Head of caudate nucleus (tissue), 42 donors: ENCODE measurements around the gene CRYBG3.

Experiments used
- DNase-seq, 42 donors: peaks; one replicate each; pipeline versions ENCODE4 v3.0.0 to v3.0.0-alpha.2; 2020 to 2021; ENCODE audit warnings: mixed read lengths in 7 of 42
- intact Hi-C: fragments of 100-400 bp; cut with DNase I; formaldehyde crosslinking; loops from one replicate; pipeline ENCODE4 v1.15.0; 2022

Gene CRYBG3

GRCh38 chr3:97958796-97959195 lies 137.0 kb downstream of the CRYBG3 start:
- intact Hi-C loops: no loop called here
- no peak for DNase-seq

- intact Hi-C loops: no loop called here
- DNase-seq: no peak
Measured at GRCh38 chr3:97959872-97960271, 138.1 kb downstream of the CRYBG3 start.

DNA sequence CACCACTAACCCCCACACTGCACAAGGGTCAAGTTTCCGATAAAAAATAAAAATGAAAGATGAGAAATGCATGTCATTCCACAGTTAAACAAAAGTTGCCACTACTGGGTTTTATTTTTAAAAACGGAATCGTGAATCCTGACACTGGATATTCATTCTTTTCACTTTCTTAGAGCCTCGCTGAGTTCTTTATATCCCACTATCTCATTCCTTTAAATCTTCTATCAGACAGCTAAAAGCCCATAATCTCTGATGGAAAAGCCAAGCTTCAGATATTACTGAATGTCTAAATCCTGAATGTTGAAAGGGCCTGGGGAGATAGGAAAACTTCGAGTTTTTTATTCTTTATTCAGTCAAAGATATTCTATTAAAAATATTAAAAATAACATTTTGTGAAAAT lies 138.7 kb downstream of the CRYBG3 start:
- DNase-seq: no peak

DNA sequence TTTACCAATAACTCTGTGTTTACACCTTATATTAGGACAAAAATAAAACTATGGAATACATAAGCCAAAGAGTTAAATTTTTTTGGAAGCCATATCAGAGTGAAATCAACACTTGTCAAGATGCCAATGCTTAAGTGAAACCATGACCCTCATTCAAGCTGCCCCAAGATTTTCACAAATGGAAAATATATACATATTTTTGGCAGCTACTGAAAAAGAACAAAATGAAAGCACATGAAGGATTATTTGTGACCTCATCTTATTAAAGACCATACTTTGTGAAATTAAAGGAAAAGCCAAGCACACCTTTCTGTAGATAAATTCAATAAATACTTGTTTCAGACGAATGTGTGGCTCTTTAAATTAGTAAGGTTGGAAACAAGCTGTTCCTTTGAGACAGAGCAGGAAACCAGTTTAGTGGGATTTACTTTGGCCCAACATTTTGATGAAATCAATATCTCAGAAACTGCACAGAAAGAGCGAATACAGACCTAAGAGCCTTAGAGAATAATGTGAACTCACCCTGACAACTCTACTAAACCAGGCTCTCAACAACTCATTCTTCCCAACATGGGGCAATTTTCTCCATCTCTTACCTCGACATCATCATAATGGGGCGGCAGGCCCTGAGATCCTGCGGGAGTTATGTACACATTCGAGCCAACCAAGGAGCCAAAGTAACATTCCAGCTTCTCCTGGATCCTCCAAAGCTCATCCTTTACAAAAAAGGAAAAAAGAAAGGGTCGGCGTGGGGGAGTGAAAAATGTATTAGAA lies 139.4 kb downstream of the CRYBG3 start:
- no peak for DNase-seq
- intact Hi-C loops: no loop called here

More for the DNA sequence above, 138.7 kb downstream of the CRYBG3 start:
- intact Hi-C loops: no loop called here

GRCh38 chr3:97967966-97968365 lies 146.2 kb downstream of the CRYBG3 start:
- intact Hi-C loops: no loop called here
- DNase-seq: no peak

- intact Hi-C loops: no loop called here
Measured at GRCh38 chr3:97968376-97968775, 146.6 kb downstream of the CRYBG3 start.

DNA sequence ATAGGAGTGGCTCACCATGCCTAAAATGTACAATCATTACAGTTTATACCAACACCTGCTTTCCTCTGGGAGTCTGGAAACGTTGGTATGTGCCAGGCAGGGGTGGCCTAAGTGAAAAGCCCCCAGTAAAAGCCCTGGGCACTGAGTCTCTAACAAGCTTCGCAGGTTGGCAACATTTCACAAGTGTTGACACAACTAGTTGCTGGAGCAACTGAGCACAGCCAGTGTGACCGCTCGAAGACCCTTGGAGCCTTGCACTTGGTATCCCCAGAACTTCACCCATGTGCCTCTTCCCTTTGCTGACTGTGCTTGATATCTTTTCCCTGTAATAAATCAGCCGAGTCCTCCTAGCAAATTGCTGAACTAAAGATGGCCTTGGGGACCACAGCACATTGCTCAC lies 147.7 kb downstream of the CRYBG3 start:
- intact Hi-C loops: no loop called here
- DNase-seq: no peak

More at GRCh38 chr3:97968376-97968775, 146.6 kb downstream of the CRYBG3 start:
- no peak for DNase-seq

DNA sequence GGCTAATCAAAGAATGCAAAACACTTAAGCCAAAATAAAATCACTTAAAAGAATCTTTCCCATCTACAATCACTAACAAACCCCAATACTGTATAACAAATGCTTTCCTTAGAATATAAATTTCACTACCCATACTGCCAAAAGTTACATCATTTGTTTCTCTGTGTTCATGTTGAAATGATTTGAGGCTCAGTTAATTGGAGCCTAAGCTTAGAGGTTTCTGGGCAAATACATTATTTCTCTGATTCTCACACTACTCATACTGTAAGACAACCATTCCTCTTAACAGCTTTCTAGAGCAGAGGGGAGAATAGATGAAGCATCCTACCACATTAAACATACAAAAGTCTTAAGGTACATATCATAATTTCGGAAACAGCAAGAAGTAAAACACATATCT lies 148.3 kb downstream of the CRYBG3 start:
- DNase-seq: no peak
- intact Hi-C loops: loop anchor here (5.0 kb wide), 1 partner anchor 148 kb away; the partner anchor contains the start of gene CRYBG3

GRCh38 chr3:97970956-97971620 lies 149.3 kb downstream of the CRYBG3 start:
- intact Hi-C loops: loop anchor here (5.0 kb wide), 1 partner anchor 149 kb away; the partner anchor contains the start of gene CRYBG3
- DNase-seq: no peak

DNA sequence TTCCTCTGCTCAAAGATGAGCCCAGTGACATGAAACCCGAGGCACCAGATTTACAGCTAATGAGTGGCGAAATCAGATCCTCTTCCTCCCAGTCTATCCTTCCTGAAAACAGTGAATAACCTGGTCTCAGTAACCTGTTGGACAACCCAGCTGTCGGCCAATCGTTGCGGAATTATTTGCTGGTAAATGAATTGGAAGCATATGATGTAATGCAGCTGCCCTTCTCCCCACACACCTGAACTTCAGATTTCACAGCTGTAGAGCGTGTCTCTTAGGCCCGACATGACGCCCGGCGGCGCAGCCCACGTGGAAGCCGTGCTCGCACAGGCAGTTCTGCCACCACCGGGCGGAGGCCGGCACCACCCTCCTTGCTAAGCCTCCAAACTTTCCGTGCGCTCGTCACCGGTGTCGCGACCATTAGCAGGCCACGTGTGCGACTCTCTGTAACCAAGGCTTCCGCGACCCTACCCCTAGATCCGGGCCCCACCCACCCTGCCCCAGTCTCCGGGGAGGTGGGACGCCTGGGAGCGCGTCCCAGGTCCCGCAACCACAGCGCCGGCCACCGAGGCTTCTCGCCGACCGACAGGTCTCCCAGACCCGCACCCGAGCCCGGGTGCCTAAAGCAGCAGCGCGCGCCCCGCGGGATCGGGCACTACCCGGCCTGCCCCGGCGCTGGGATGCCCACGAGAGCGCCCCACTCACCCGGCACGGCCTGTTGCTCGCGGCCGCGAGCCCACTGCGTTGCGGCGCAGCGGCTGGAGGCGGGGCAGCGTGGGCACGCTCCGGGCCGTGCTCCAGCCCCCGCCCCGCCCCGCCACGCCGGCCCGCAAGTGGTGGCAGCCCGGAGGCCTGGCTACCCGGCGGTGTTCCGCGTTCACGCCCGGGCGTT lies 150.1 kb downstream of the CRYBG3 start, which contains the start of gene RIOX2:
Gene RIOX2 (minus strand): TSS at position 753 of the 889 bp plus-strand sequence. CDS start 4,838 bp downstream, outside the sequence.
- DNase-seq: peak; percentile 52 to 91 (median 80)
- intact Hi-C loops: loop anchor here (5.0 kb wide), 1 partner anchor 150 kb away; the partner anchor contains the start of gene CRYBG3

GRCh38 chr3:97972976-97973375 lies 151.2 kb downstream of the CRYBG3 start:
- DNase-seq: no peak
- intact Hi-C loops: loop anchor here (5.0 kb wide), 1 partner anchor 151 kb away; the partner anchor contains the start of gene CRYBG3

DNA sequence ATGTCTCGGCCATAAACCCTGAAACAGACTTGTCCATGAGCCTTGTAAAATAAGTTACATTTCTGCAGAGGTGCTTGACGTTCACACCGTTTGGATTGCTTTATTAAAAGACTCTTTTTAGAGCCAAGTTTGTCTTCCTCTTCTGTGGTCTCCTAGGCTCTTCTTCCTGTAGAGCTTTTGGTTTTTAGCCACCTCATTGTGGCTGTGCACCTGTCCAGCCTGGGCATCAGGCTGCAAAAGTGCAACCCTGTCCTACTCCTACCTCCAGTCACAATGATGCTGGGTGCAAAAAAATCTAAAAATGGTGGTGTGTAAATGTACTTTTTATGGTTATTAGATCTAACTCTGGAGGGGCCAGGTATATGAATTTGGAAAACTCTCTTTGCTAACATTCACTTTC lies 153.2 kb downstream of the CRYBG3 start:
- DNase-seq: no peak
- intact Hi-C loops: loop anchor here (5.0 kb wide), 1 partner anchor 153 kb away; the partner anchor contains the start of gene CRYBG3

GRCh38 chr3:97975466-97975865 lies 153.7 kb downstream of the CRYBG3 start:
- DNase-seq: no peak
- intact Hi-C loops: no loop called here

DNA sequence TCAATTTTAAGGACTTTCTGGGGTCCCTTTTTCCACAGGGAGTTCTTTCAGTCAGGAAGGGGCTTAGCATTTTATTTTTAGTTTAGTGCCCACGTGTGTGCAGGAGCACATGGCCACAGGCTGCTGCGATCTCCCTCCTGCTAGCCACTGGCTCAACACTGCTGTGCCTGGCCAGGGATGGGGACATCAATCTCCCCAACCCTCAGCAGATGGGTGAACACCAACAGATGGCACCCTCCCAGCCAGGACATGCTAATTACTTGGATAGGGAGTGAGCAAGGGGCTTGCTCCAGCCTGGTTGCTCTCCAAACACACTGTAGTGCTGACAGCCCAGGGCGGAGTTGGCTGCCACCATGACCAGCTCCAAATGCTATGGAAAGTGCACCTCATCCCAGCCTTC lies 157.8 kb downstream of the CRYBG3 start:
- intact Hi-C loops: no loop called here
- no peak for DNase-seq

DNA sequence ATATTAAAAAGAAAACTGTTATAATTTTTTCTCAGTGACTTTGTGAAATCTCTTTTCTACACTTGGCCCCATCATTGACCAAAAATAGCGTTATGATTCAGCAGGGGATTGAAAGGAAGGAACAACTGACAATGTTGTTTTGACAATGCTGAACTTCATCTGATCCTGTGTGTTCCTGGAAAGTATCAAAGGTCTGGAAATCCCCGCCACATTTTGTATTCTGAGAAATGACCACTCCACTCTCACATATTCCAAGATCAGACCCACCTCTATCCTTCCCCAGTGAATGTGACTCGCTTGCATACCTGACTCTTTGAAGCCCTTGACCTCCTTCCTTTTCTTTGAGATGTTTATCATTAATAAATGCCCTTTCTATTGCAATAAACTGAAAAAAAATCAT lies 160.1 kb downstream of the CRYBG3 start:
- intact Hi-C loops: no loop called here
- no peak for DNase-seq

- intact Hi-C loops: no loop called here
Measured at GRCh38 chr3:97983933-97984491, 162.2 kb downstream of the CRYBG3 start.

DNA sequence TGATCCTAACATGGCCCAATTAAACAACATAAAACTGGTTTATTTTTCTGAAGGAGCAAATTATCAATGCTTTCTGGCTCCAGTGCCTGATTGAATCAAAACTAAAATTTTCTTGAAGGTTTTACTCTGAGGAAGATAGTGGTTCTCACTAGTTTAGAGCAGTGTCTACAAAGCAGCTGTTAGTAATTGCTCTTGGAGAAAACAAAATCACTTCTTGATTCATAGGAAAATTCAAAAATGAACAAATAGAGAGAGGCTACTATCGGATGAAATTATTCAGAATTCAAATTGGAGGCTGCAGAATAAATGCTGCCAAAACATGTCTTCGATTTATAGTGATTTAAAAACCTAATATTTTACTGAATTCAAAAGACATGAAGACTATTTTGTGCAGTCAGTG lies 165.5 kb downstream of the CRYBG3 start:
- intact Hi-C loops: no loop called here

More at GRCh38 chr3:97983933-97984491, 162.2 kb downstream of the CRYBG3 start:
- peak in 1 of 42 donors; percentile 12 for DNase-seq

DNA sequence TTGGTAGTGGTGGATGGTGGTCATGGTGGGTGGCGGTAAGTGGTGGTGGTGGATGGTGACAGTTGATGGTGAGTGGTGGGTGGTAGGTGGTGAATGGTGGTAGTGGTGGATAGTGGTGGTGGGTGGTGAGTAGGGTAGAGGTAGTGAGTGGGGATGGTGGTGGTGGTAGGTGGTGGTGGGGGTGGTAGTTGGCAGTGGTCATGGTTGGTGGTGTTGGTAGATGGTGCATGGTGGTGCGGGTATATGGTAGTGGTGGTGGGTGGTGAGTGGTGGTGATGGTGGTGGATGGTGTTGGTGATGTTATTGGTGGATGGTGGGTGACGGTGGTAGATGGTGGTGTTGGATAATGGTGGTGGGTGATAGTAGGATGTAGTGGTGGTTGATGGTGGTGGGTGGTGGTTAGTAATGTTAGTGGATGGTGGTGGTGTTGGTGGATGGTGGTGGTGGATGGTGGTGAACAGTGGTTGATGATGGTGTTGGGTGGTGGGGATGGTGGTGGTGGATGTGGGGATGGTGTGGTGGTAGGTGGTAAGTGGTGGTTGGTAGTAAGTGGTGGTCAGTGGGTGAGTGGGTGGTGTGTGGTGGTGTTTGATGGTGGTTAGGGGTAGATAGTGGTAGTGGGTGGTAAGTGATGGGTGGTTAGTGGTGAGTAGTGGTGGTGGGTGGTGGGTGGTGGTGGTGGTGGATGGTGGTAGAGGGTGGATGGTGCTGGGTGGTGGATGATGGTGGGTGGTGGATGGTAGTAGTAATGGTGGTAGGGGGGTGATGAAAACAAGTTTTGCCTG lies 167.2 kb downstream of the CRYBG3 start:
- intact Hi-C loops: no loop called here
- DNase-seq: no peak

More for the DNA sequence above, 165.5 kb downstream of the CRYBG3 start:
- no peak for DNase-seq
